ENCODE measurements around the gene WDR70. TPM values are rescaled to one million over a fixed set of nuclear protein-coding genes. Genes with fewer than 3 reads are reported as not detected.
"Not testable (repeated sequence)": the region's sequence is repeated elsewhere in the genome, so short reads cannot be mapped to it uniquely, and the experiment has no call there.

The WDR70 gene
- 10 to 100 TPM; 34.2 to 36.1 TPM for total RNA-seq
- 31.1 TPM for polyA plus RNA-seq (2013, experiment 1 of 2)
- polyA plus RNA-seq (2013, experiment 2 of 2): 32.8 TPM
- long read RNA-seq, experiment 1, partial matches to known transcripts: 4 of 10 reads
- long read RNA-seq, experiment 1, other reads (novel, unspliced or antisense): 3 of 10 reads
- long read RNA-seq, experiment 2, transcript WDR70-201 (18 exons, 2,983 nt): major isoform, 43 of 61 reads
- long read RNA-seq, experiment 2, partial matches to known transcripts: 2 of 61 reads
- long read RNA-seq, experiment 2, other reads (novel, unspliced or antisense): 16 of 61 reads
- long read RNA-seq, experiment 3, transcript WDR70-201 (18 exons, 2,983 nt): major isoform, 109 of 133 reads
- long read RNA-seq, experiment 3, partial matches to known transcripts: 4 of 133 reads
- long read RNA-seq, experiment 3, other reads (novel, unspliced or antisense): 16 of 133 reads
- long read RNA-seq, experiment 4, transcript WDR70-201 (18 exons, 2,983 nt): major isoform, 27 of 41 reads
- long read RNA-seq, experiment 4, partial matches to known transcripts: 4 of 41 reads
- long read RNA-seq, experiment 4, other reads (novel, unspliced or antisense): 9 of 41 reads

DNA sequence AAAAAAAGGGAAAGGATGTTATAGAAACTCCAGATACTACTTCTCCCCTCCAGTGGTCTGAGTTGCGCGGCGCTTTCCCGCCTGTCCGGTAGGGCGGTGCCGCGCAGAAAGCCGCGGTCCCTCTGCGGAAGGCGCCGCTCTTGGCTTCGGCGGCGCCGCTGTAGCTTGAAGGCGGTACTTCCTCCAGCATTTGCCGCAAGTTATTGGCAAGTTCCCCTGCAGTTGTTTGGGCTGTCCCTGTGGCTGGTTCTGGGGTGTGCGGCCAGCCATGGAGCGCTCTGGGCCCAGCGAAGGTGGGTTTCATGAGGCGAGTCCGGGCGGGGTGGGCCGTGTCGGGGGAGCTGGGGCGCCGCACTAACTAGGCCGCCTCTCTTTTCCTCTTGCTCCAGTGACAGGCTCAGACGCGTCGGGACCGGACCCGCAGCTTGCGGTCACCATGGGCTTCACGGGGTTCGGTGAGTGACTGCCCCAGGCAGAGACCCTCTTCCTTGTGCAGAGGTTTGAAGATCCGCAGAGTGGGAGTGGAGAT is at the start of gene WDR70:
Gene WDR70, plus strand, starts transcription at position 219 of the 529 bp plus-strand sequence. Its CDS starts 50 bp downstream, at position 269.
- not testable (repeated sequence) for H3K27me3 ChIP-seq (ENCODE audit: control insufficient read depth, insufficient read depth, low read length, poor library complexity, severe bottlenecking); H3K27me3 Mint-ChIP-seq (ENCODE audit: insufficient read depth); H3K9me3 Mint-ChIP-seq; H3K4me1 Mint-ChIP-seq; H3K9me3 ChIP-seq (ENCODE audit: control insufficient read depth, low read length); H3K27ac ChIP-seq (ENCODE audit: low read depth, low read length); H3K4me1 ChIP-seq (ENCODE audit: control insufficient read depth, insufficient read depth, low read length); H3K36me3 ChIP-seq (ENCODE audit: control insufficient read depth, insufficient read depth, low read length)
- peak; percentile 95 for DNase-seq
- 0% methylated on average over 7 to 39 of the region's 39 CpGs for WGBS, 2 experiments (ENCODE audit: insufficient coverage in 1 of 2, insufficient read length in 1 of 2)
- Mint-ChIP-seq H3K36me3 (ENCODE audit: low read depth) (peaks cover 14% of the 10 kb centered on the region), H3K27ac (peak within 1 kb of the TSS; percentile 62), H3K4me3 (peak within 1 kb of the TSS; percentile 91)
- peak within 1 kb of the TSS; percentile 91 for H3K4me3 ChIP-seq (ENCODE audit: low read length)
- TF ChIP-seq, protein P1, sequence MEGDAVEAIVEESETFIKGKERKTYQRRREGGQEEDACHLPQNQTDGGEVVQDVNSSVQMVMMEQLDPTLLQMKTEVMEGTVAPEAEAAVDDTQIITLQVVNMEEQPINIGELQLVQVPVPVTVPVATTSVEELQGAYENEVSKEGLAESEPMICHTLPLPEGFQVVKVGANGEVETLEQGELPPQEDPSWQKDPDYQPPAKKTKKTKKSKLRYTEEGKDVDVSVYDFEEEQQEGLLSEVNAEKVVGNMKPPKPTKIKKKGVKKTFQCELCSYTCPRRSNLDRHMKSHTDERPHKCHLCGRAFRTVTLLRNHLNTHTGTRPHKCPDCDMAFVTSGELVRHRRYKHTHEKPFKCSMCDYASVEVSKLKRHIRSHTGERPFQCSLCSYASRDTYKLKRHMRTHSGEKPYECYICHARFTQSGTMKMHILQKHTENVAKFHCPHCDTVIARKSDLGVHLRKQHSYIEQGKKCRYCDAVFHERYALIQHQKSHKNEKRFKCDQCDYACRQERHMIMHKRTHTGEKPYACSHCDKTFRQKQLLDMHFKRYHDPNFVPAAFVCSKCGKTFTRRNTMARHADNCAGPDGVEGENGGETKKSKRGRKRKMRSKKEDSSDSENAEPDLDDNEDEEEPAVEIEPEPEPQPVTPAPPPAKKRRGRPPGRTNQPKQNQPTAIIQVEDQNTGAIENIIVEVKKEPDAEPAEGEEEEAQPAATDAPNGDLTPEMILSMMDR (conservative IDR thresholded peaks at IDR 0.05): peak; percentile 69
- peak within 1 kb of the TSS; percentile 34 for H3K9ac ChIP-seq (ENCODE audit: extremely low read depth, low read length, poor library complexity, severe bottlenecking)

- H3K27me3 Mint-ChIP-seq (ENCODE audit: insufficient read depth); H3K27ac Mint-ChIP-seq; H3K27ac ChIP-seq (ENCODE audit: low read depth, low read length); H3K9me3 ChIP-seq (ENCODE audit: control insufficient read depth, low read length); DNase-seq; H3K27me3 ChIP-seq (ENCODE audit: control insufficient read depth, insufficient read depth, low read length, poor library complexity, severe bottlenecking); H3K4me3 Mint-ChIP-seq; H3K9me3 Mint-ChIP-seq; H3K4me3 ChIP-seq (ENCODE audit: low read length); H3K4me1 Mint-ChIP-seq; H3K4me1 ChIP-seq (ENCODE audit: control insufficient read depth, insufficient read depth, low read length); H3K9ac ChIP-seq (ENCODE audit: extremely low read depth, low read length, poor library complexity, severe bottlenecking): not testable (repeated sequence)
- peaks cover 76% of the 10 kb centered on the region for H3K36me3 ChIP-seq (ENCODE audit: control insufficient read depth, insufficient read depth, low read length)
- peaks cover 67% of the 10 kb centered on the region for H3K36me3 Mint-ChIP-seq (ENCODE audit: low read depth)
- 95 to 96% methylated on average over 12 of the region's 12 CpGs for WGBS, 2 experiments (ENCODE audit: insufficient coverage in 1 of 2, insufficient read length in 1 of 2)
Measured at GRCh38 chr5:37334754-37335153, 44.4 kb upstream of the WDR70 start.

DNA sequence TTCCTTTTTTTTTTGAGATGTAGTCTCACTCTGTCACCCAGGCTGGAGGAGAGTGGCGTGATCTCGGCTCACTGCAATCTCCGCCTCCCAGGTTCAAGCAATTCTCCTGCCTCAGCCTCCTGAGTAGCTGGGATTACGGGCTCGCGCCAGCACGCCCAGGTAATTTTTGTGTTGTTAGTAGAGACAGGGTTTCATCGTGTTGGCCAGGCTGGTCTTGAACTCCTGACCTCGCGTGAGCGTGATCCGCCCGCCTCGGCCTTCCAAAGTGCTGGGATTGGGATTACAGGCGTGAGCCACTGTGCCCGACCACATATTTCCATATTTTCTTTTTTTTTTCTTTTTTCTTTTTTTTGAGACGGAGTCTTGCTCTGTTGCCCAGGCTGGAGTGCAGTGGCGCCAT is 36.4 kb upstream of the WDR70 start:
- H3K36me3 ChIP-seq (ENCODE audit: control insufficient read depth, insufficient read depth, low read length): peaks cover 74% of the 10 kb centered on the region
- H3K4me3 ChIP-seq (ENCODE audit: low read length); H3K27ac ChIP-seq (ENCODE audit: low read depth, low read length); H3K27me3 Mint-ChIP-seq (ENCODE audit: insufficient read depth); DNase-seq; H3K9me3 Mint-ChIP-seq; H3K9ac ChIP-seq (ENCODE audit: extremely low read depth, low read length, poor library complexity, severe bottlenecking); H3K4me3 Mint-ChIP-seq; H3K9me3 ChIP-seq (ENCODE audit: control insufficient read depth, low read length); H3K4me1 Mint-ChIP-seq; H3K27me3 ChIP-seq (ENCODE audit: control insufficient read depth, insufficient read depth, low read length, poor library complexity, severe bottlenecking); H3K27ac Mint-ChIP-seq; H3K4me1 ChIP-seq (ENCODE audit: control insufficient read depth, insufficient read depth, low read length): not testable (repeated sequence)
- WGBS, 2 experiments (ENCODE audit: insufficient coverage in 1 of 2, insufficient read length in 1 of 2): 97 to 98% methylated on average over 13 to 18 of the region's 18 CpGs
- peaks cover 66% of the 10 kb centered on the region for H3K36me3 Mint-ChIP-seq (ENCODE audit: low read depth)

GRCh38 chr5:37355161-37355560 is 24.0 kb upstream of the WDR70 start:
- Mint-ChIP-seq H3K4me3 (no peak overlapping the region), H3K9me3 (no peaks in the 10 kb centered on the region), H3K27me3 (ENCODE audit: insufficient read depth) (no peaks in the 10 kb centered on the region), H3K27ac (no peak overlapping the region), H3K4me1 (no peaks in the 10 kb centered on the region), H3K36me3 (ENCODE audit: low read depth) (peaks cover 44% of the 10 kb centered on the region)
- Histone ChIP-seq H3K27me3 (ENCODE audit: control insufficient read depth, insufficient read depth, low read length, poor library complexity, severe bottlenecking) (no peaks in the 10 kb centered on the region), H3K36me3 (ENCODE audit: control insufficient read depth, insufficient read depth, low read length) (peaks cover 62% of the 10 kb centered on the region), H3K4me1 (ENCODE audit: control insufficient read depth, insufficient read depth, low read length) (no peaks in the 10 kb centered on the region), H3K4me3 (ENCODE audit: low read length) (no peak overlapping the region), H3K27ac (ENCODE audit: low read depth, low read length) (no peak overlapping the region), H3K9me3 (ENCODE audit: control insufficient read depth, low read length) (no peaks in the 10 kb centered on the region), H3K9ac (ENCODE audit: extremely low read depth, low read length, poor library complexity, severe bottlenecking) (no peak overlapping the region)
- 96% methylated on average over 3 to 5 of the region's 6 CpGs for WGBS, 2 experiments (ENCODE audit: insufficient coverage in 1 of 2, insufficient read length in 1 of 2)
- no peak for DNase-seq
- TF ChIP-seq, protein P1 (conservative IDR thresholded peaks at IDR 0.05): no peak
